Left lobe of liver (tissue), 2 donors: ENCODE data around the gene POU4F3. TPM values are rescaled to one million over a fixed set of nuclear protein-coding genes. Genes with fewer than 3 reads are reported as not detected.
"Not testable (repeated sequence)": the region's sequence is repeated elsewhere in the genome, so short reads cannot be mapped to it uniquely, and the experiment has no call there.

ENCODE experiments used
- ATAC-seq: fragments of 200-7000 bp; cut with Tn5 transposase; one replicate; pipeline ENCODE4 v1.9.1; 2020; ENCODE audit warnings: mild to moderate bottlenecking, moderate library complexity
- DNase-seq: peaks from one replicate; pipeline ENCODE4 v3.0.0-alpha.2; 2020; ENCODE audit warnings: low spot score
- total RNA-seq: library from RNA; stranded (reverse); gene quantifications from one replicate; pipeline ENCODE4 v1.2.1, GENCODE V29; 2021
- donor health status: DM: no; HTN: no; CAD: no; lungs with moderate emphysema.
- donor health status: DM: no; HTN: yes; CAD: no.

The POU4F3 gene, protein sequence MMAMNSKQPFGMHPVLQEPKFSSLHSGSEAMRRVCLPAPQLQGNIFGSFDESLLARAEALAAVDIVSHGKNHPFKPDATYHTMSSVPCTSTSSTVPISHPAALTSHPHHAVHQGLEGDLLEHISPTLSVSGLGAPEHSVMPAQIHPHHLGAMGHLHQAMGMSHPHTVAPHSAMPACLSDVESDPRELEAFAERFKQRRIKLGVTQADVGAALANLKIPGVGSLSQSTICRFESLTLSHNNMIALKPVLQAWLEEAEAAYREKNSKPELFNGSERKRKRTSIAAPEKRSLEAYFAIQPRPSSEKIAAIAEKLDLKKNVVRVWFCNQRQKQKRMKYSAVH
- not detected for total RNA-seq

DNA sequence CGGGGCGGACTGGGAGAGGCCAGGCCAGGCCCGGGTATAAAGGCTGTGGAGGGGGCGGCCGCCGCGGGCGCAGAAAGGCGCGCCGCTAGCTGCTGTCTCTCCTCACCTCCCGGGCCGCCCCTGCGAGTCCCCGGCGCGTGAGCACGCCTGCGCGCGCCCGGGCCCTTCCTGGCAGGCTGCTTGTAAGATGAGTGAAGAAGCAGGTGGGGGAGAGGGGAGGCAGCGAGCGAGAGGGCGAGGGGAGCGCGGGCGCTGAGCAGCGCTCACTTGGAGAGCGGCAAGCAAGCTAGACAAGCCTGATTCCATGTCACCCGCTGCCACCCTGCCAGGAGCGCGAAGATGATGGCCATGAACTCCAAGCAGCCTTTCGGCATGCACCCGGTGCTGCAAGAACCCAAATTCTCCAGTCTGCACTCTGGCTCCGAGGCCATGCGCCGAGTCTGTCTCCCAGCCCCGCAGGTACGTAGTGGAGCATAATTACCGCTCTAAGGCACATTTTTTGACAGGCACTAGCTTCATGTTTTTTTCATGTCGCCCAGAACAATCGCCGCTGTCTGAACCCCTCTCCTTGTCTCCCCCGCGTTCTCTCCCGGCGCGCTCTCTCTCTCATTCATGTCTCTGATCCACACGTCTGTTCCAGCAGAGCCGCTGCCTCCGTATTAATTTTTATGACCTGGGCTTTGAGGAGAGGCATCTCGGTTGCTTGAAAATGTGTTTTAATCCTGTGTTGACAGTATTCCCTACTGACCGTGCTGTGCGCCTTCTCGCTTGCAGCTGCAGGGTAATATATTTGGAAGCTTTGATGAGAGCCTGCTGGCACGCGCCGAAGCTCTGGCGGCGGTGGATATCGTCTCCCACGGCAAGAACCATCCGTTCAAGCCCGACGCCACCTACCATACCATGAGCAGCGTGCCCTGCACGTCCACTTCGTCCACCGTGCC lies at the start of gene POU4F3:
Gene POU4F3, plus strand, starts transcription at position 66 of the 941 bp plus-strand sequence. Its CDS starts 274 bp downstream, at position 340.
- no peak for DNase-seq
- ATAC-seq, result no peak

DNA sequence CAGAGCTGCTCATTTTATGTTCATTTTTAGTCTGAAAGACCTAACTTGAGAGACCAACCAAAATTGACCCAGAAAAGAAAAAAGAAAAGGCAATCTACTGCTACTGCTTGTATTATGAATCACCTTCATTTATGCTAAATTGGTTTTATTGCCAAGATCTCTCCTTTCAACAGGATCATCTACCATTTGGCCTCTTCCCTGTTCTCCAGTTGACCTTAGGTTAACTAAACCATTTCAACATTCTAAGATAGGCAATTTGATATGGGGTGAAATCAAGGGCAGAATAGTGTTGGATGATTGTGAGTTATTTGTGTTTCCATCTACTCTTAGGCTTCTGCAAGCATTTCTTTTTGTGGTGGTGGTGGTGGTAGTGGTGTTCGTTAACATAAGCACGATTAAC lies 48.3 kb upstream of the POU4F3 start:
- peak; percentile 97 for ATAC-seq

DNA sequence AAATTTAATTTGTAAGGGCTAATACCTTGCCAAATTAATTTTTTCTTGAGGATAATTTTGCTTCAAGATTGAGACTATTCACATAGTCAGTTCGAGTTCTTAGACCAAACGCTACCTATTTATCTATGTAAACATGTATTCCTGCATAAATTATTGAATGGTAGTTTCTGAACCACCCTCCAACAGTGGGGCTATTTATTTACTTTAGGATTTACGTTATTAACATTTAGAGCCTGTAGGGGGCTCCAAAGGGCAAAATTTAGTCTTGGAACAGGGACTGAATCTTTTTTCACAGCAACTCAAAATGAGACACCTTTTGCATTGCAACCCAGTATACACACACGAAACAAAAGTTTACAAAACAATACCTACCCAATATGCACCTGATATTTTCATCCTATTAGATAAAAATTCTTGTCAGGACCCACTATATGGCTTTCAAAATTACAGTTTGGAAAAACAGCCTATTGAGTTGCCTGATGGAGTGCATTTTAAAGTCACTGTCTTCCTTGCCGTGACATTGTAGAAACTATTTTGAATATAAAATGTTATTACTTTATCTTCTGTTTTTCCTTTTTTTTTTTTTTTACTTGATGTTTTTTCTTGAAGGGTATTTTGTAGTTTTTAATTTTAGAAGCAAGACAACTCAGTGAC lies 47.1 kb upstream of the POU4F3 start:
- ATAC-seq, result peak; percentile 52
- DNase-seq, result no peak

More for the DNA sequence above, 48.3 kb upstream of the POU4F3 start:
- no peak for DNase-seq

DNA sequence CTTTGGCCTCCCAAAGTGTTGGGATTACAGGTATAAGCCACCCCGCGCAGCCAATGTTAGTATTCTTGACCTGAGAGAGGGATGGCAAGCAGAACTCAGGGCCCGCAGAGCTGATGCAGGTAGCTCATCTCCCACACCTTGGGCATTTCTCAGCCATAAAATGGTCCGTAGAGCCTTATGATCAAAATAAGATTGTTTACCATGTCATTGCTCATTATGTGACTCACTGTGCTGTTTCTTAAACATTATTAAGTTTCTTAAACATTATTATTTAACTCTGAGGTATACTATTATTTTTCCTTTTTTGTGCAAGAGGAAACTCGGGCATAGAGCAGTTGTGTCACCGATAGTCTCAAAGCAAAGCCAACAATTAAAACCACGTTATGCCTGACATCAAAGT lies 42.4 kb upstream of the POU4F3 start:
- no peak for DNase-seq
- ATAC-seq, result no peak

GRCh38 chr5:146298920-146299319 lies 39.7 kb upstream of the POU4F3 start:
- not testable (repeated sequence) for ATAC-seq, DNase-seq

GRCh38 chr5:146301626-146302025 lies 37.0 kb upstream of the POU4F3 start:
- DNase-seq (no peak), ATAC-seq (no peak)

DNA sequence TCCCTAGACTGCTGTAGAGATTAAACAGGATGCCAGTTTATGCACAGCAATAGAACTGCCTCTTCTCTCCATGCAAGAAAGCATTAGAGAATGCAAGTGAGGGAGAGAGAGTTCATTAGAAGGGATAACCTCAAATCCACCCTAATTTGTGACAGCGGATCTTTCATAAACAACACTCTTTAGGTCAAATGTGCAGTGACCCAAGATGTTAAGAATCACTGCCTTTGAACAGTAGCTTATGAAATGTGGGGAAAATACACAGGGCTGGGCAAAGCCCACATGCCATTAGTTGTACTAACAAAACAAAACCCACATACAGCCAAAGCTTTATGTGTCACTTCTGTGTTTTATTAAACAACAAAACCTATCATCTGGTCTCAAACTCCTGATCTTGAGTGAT lies 36.2 kb upstream of the POU4F3 start:
- ATAC-seq, result no peak
- no peak for DNase-seq

DNA sequence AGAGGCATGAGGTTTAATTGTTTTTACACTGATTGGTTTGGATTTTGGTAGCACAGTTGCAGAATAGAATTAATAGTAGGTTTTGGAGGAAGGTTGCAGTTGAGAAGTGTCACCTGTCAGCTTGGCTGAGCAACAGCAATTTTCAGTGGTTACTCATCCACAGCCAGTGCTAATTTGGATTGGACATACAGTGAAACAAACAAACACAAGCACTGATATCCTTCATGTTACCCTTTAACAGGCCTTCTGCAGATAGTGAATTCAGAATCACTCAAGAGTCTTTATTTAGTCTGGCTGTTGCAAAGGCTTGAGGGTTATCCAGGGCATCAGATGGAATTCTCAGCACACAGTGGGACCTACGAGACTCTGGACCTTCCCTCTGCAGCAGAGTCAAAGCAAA lies 31.8 kb upstream of the POU4F3 start:
- ATAC-seq (no peak), DNase-seq (no peak)

- no peak for DNase-seq
Observed at GRCh38 chr5:146307796-146308195, 30.8 kb upstream of the POU4F3 start.

DNA sequence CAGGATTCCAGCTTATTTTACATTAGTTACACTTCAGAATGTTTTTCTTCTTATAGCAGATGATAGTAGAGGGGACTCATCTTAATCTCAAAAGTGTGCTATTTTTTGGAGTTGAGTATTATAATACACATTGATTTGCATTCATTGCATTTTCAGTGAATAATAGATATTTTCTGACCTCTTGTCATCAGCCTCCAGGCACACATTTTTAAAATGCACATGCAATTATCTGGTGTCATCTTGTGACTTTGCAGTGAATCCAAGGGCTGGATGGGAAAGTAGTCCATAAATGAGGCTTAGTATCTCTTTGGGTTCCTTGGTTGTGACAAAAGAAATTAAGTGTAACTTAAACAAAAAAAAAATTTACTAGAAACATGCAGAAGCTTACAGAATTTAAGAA lies 28.1 kb upstream of the POU4F3 start:
- no peak for ATAC-seq

More at GRCh38 chr5:146307796-146308195, 30.8 kb upstream of the POU4F3 start:
- no peak for ATAC-seq

DNA sequence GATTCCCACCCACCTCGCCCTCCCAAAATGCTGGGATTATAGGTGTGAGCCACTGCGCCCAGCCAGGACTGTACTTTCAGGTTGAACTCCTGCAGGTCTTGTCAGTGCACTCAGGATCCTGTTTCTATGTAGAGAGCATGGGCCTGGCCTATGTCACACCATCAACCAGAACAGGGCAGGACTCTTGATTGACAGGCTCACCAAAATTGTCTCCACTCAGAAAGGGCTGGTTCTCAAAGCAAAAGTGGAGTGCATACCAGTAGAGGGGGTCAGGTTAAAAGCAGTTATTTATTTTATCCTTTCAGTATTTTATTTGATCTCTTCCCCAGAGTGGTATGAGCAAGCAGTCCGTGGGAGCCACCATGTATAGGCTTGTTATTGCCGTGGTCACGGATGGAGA lies 27.4 kb upstream of the POU4F3 start:
- no peak for DNase-seq
- no peak for ATAC-seq

More for the DNA sequence above, 28.1 kb upstream of the POU4F3 start:
- DNase-seq, result no peak

DNA sequence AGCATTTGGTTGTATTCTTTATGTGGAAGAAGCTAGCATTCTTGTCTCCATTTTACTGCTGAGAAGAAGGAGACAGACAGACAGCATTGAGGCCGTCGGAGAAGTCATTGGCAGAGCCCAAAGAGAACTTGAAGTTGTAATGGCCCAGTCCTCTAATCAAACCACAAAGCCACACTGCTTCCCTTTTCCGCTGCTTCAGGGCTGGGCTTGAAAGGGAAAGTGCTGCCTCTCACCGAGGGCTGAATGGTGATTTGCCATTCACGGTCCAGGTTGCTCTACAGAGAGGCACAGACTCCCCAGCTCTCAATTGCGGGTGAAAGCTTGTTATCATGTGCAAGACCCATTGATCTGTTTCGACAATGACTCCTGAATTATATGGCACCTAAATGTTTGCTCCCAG lies 25.6 kb upstream of the POU4F3 start:
- DNase-seq (no peak), ATAC-seq (no peak)

DNA sequence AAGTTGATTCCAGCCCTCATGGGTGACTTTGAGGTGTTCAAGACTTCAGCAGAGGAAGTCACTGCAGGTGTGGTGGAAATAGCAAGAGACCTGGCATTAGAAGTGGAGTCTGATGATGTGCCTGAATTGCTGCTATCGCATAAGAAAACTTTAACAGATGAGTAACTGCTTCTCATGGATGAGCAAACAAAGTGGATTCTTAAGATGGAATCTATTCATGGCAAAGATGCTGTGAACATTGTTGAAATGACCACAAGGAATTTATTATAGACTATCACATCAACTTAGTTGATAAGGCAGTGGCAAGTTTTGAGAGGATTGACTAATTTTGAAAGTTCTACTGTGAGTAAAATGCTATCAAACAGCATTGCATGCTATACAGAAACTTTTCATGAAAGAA lies 17.1 kb upstream of the POU4F3 start:
- ATAC-seq (no peak), DNase-seq (no peak)

- DNase-seq, result no peak
- ATAC-seq, result no peak
Observed at GRCh38 chr5:146327257-146327870, 11.3 kb upstream of the POU4F3 start.

- no peak for ATAC-seq
- DNase-seq, result no peak
Observed at GRCh38 chr5:146327989-146328388, 10.7 kb upstream of the POU4F3 start.

- DNase-seq (no peak), ATAC-seq (no peak)
Observed at GRCh38 chr5:146329697-146330096, 8.9 kb upstream of the POU4F3 start.

- no peak for DNase-seq
- ATAC-seq, result no peak
Observed at GRCh38 chr5:146331423-146331822, 7.2 kb upstream of the POU4F3 start.

GRCh38 chr5:146334074-146334533 lies 4.5 kb upstream of the POU4F3 start:
- DNase-seq (no peak), ATAC-seq (no peak)

DNA sequence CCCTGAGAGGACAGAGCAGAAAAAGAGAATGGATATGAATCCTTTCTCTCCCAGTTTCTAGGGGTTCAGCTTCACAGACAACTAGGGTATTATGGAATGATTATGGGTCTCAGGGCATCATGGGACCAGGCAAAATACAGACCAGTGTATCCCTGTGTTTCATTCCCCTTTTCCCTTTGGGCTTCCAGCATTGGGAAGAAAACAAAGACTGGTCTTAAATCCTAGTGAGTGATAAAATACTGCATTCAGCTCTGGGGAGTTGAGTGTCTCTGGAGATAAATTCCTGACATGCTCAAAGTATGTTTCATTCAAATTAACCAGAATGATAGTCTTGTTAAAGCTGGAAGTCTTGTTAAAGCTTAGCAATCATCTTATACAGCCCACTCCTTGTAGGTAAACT lies 2.4 kb upstream of the POU4F3 start:
- no peak for ATAC-seq
- DNase-seq, result no peak

DNA sequence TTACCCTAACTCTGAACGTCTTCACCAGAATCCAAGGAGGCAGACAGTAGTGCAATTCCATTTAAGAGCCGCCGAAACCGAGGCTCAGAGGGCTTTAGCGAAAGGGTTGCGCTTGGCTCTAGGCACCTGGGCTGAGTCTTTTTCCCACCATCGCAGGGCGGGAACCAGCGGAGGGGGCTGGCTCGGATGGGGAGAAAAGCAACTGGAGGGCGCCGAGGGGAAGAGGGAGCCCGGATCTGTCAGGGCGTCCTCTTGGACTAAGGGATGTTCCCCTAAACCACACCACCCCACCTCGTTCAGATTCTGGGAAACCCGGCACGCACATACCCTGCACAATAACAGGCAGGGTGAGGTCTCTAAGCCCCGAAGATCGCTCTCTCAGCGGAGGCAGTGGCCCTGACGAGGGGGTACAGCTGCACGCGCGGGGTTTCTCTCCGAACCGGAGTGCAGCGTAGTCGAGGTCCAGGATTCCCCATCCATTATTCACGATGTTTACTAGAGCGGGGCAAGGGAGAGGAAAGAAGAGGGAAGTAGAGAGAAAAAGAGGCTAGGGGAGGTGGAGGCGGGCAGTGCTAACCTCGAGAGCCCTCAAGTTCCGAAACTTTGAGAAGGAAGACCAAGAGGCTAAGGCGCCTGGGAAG lies 1.3 kb upstream of the POU4F3 start:
- ATAC-seq, result no peak

More for the DNA sequence above, 1.3 kb upstream of the POU4F3 start:
- DNase-seq, result no peak
